ENCODE measurements around the gene POU2F1. TPM values are rescaled to one million over a fixed set of nuclear protein-coding genes. Genes with fewer than 3 reads are reported as not detected.

POU2F1 gene
- total RNA-seq, 1 donor from 2014 or later = 15.3 TPM

GRCh38 chr1:167430134-167430848 lies 209.6 kb downstream of the POU2F1 start:
- DNase-seq (ENCODE audit: extremely low spot score, unreplicated experiment) = no peak
- Mint-ChIP-seq H3K4me1 (ENCODE audit: unreplicated experiment) (no peaks in the 10 kb centered on the region), H3K27me3 (ENCODE audit: unreplicated experiment) (peaks cover under 1% of the 10 kb centered on the region), H3K4me3 (ENCODE audit: unreplicated experiment) (no peak overlapping the region), H3K9me3 (ENCODE audit: unreplicated experiment) (no peaks in the 10 kb centered on the region), H3K36me3 (ENCODE audit: unreplicated experiment) (no peaks in the 10 kb centered on the region), H3K27ac (ENCODE audit: unreplicated experiment) (no peak overlapping the region)
- TF ChIP-seq, protein P1, sequence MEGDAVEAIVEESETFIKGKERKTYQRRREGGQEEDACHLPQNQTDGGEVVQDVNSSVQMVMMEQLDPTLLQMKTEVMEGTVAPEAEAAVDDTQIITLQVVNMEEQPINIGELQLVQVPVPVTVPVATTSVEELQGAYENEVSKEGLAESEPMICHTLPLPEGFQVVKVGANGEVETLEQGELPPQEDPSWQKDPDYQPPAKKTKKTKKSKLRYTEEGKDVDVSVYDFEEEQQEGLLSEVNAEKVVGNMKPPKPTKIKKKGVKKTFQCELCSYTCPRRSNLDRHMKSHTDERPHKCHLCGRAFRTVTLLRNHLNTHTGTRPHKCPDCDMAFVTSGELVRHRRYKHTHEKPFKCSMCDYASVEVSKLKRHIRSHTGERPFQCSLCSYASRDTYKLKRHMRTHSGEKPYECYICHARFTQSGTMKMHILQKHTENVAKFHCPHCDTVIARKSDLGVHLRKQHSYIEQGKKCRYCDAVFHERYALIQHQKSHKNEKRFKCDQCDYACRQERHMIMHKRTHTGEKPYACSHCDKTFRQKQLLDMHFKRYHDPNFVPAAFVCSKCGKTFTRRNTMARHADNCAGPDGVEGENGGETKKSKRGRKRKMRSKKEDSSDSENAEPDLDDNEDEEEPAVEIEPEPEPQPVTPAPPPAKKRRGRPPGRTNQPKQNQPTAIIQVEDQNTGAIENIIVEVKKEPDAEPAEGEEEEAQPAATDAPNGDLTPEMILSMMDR (IDR thresholded peaks at IDR 0.05) = no peak

DNA sequence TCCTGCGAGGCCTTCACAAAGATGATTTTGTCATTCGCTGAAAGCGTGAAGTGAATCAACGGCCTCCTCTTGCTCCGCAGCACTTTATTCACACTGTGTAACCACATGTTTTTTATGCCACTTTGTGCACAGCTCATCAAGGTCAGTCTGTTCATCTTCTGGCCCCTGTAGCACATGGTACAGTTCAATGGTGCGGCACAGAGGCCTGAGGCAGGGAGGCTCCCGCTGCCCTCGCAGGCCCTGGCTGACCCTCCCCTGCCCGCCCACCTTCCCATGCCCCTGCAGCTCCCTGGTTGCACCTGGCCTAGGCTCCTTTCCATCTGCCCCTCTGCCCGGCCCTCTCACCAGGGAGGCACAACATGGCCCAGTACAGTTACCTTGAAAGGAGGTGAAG lies 210.2 kb downstream of the POU2F1 start:
- H3K27ac Mint-ChIP-seq (ENCODE audit: unreplicated experiment) = no peak overlapping the region
- no peaks in the 10 kb centered on the region for H3K9me3 Mint-ChIP-seq (ENCODE audit: unreplicated experiment)
- no peak for DNase-seq (ENCODE audit: extremely low spot score, unreplicated experiment)
- H3K4me3 Mint-ChIP-seq (ENCODE audit: unreplicated experiment) = no peak overlapping the region
- no peaks in the 10 kb centered on the region for H3K36me3 Mint-ChIP-seq (ENCODE audit: unreplicated experiment)
- peaks cover 5% of the 10 kb centered on the region for H3K27me3 Mint-ChIP-seq (ENCODE audit: unreplicated experiment)
- H3K4me1 Mint-ChIP-seq (ENCODE audit: unreplicated experiment) = no peaks in the 10 kb centered on the region
- TF ChIP-seq, protein P1 (IDR thresholded peaks at IDR 0.05) = no peak

DNA sequence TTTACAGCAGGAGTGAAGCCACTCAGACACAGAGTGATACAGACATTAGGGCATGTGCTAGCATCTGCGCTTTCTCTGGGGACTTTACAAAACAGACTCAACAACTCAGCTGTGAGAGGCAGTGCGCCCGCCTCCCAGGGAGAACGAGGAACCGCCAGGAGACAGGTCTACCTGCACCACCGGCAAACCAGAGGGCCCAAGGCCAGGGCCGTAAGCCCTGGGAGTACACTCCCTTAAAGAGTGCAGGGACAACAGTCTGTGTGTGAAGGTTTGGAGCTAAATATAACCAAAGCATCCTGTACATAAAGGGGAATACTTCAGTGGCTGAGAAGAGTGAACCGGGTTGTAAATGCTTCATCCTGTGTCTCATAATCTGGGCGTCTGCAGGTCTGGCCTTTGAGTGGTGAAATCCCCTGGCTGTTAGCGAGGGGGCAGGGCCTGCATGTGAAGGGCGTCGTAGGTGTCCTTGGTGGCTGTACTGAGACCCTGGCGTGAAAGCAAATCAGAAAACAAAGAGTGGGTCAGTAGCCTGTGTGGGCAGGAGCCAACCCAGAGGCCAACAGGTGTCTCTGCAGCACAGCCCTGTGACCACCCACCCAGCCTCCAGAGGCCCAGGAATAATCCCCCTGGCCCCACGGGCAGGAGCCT lies 210.7 kb downstream of the POU2F1 start:
- TF ChIP-seq, protein P1 (IDR thresholded peaks at IDR 0.05) = no peak
- H3K4me3 Mint-ChIP-seq (ENCODE audit: unreplicated experiment) = no peak overlapping the region
- H3K27ac Mint-ChIP-seq (ENCODE audit: unreplicated experiment) = no peak overlapping the region
- no peak for DNase-seq (ENCODE audit: extremely low spot score, unreplicated experiment)
- peaks cover 9% of the 10 kb centered on the region for H3K27me3 Mint-ChIP-seq (ENCODE audit: unreplicated experiment)
- H3K4me1 Mint-ChIP-seq (ENCODE audit: unreplicated experiment) = no peaks in the 10 kb centered on the region
- H3K36me3 Mint-ChIP-seq (ENCODE audit: unreplicated experiment) = no peaks in the 10 kb centered on the region
- H3K9me3 Mint-ChIP-seq (ENCODE audit: unreplicated experiment) = no peaks in the 10 kb centered on the region

- Mint-ChIP-seq H3K27ac (ENCODE audit: unreplicated experiment) (no peak overlapping the region), H3K36me3 (ENCODE audit: unreplicated experiment) (no peaks in the 10 kb centered on the region), H3K4me1 (ENCODE audit: unreplicated experiment) (no peaks in the 10 kb centered on the region), H3K9me3 (ENCODE audit: unreplicated experiment) (no peaks in the 10 kb centered on the region), H3K27me3 (ENCODE audit: unreplicated experiment) (peaks cover 11% of the 10 kb centered on the region), H3K4me3 (ENCODE audit: unreplicated experiment) (no peak overlapping the region)
- TF ChIP-seq, protein P1 (IDR thresholded peaks at IDR 0.05) = no peak
- no peak for DNase-seq (ENCODE audit: extremely low spot score, unreplicated experiment)
Observed at GRCh38 chr1:167431909-167432650, 211.4 kb downstream of the POU2F1 start.

- no peak for DNase-seq (ENCODE audit: extremely low spot score, unreplicated experiment)
- Mint-ChIP-seq H3K27me3 (ENCODE audit: unreplicated experiment) (peaks cover 11% of the 10 kb centered on the region), H3K4me1 (ENCODE audit: unreplicated experiment) (no peaks in the 10 kb centered on the region), H3K36me3 (ENCODE audit: unreplicated experiment) (no peaks in the 10 kb centered on the region), H3K4me3 (ENCODE audit: unreplicated experiment) (no peak overlapping the region), H3K9me3 (ENCODE audit: unreplicated experiment) (no peaks in the 10 kb centered on the region), H3K27ac (ENCODE audit: unreplicated experiment) (no peak overlapping the region)
- TF ChIP-seq, protein P1 (IDR thresholded peaks at IDR 0.05) = no peak
Observed at GRCh38 chr1:167432780-167433179, 212.1 kb downstream of the POU2F1 start.

Measured in osteocyte (in vitro differentiated cells).